ENCODE measurements around the gene BCHE.

BCHE gene

DNA sequence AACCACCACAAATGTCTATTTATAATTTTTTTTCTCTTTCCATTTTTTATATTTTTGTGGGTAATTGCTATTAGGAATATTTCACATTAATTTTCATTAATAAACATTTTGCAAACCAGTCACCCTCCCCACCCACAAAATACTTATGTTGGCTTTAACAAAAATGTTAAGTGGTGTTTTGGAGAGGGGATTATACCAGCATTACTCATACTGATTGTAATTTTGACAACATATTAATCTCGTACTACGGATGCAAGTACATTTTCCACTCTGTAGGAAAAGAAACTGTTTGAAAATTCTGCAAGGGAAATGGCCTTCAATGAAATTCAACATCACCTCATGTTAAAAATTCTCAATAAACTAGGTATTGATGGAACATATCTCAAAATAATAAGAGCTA, 58.3 kb downstream of the BCHE start:
- no peak for DNase-seq
- no peaks in the 10 kb centered on the region for H3K9me3 ChIP-seq
- H3K4me1 ChIP-seq, result no peaks in the 10 kb centered on the region
- no peak overlapping the region for H3K4me3 ChIP-seq (ENCODE audit: low read depth, low read length)
- H3K36me3 ChIP-seq, result peaks cover 6% of the 10 kb centered on the region
- no peaks in the 10 kb centered on the region for H3K27me3 ChIP-seq
- TF ChIP-seq, protein P1, sequence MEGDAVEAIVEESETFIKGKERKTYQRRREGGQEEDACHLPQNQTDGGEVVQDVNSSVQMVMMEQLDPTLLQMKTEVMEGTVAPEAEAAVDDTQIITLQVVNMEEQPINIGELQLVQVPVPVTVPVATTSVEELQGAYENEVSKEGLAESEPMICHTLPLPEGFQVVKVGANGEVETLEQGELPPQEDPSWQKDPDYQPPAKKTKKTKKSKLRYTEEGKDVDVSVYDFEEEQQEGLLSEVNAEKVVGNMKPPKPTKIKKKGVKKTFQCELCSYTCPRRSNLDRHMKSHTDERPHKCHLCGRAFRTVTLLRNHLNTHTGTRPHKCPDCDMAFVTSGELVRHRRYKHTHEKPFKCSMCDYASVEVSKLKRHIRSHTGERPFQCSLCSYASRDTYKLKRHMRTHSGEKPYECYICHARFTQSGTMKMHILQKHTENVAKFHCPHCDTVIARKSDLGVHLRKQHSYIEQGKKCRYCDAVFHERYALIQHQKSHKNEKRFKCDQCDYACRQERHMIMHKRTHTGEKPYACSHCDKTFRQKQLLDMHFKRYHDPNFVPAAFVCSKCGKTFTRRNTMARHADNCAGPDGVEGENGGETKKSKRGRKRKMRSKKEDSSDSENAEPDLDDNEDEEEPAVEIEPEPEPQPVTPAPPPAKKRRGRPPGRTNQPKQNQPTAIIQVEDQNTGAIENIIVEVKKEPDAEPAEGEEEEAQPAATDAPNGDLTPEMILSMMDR (IDR thresholded peaks at IDR 0.05; ENCODE audit: low read depth, low read length), result no peak

- Histone ChIP-seq H3K36me3 (peaks cover 6% of the 10 kb centered on the region), H3K27me3 (no peaks in the 10 kb centered on the region), H3K4me1 (no peaks in the 10 kb centered on the region), H3K9me3 (no peaks in the 10 kb centered on the region), H3K4me3 (ENCODE audit: low read depth, low read length) (no peak overlapping the region)
- no peak for DNase-seq
- TF ChIP-seq, protein P1 (IDR thresholded peaks at IDR 0.05; ENCODE audit: low read depth, low read length), result no peak
These were observed 58.8 kb downstream of the BCHE start for GRCh38 chr3:165778456-165778855.

GRCh38 chr3:165775824-165776223, 61.4 kb downstream of the BCHE start:
- Histone ChIP-seq H3K27me3 (no peaks in the 10 kb centered on the region), H3K4me3 (ENCODE audit: low read depth, low read length) (no peak overlapping the region), H3K36me3 (peaks cover 4% of the 10 kb centered on the region), H3K4me1 (no peaks in the 10 kb centered on the region), H3K9me3 (no peaks in the 10 kb centered on the region)
- no peak for DNase-seq
- TF ChIP-seq, protein P1 (IDR thresholded peaks at IDR 0.05; ENCODE audit: low read depth, low read length), result no peak

- TF ChIP-seq, protein P1 (IDR thresholded peaks at IDR 0.05; ENCODE audit: low read depth, low read length), result no peak
- no peaks in the 10 kb centered on the region for H3K9me3 ChIP-seq
- no peak for DNase-seq
These were observed 66.4 kb downstream of the BCHE start for GRCh38 chr3:165770781-165771180.

DNA sequence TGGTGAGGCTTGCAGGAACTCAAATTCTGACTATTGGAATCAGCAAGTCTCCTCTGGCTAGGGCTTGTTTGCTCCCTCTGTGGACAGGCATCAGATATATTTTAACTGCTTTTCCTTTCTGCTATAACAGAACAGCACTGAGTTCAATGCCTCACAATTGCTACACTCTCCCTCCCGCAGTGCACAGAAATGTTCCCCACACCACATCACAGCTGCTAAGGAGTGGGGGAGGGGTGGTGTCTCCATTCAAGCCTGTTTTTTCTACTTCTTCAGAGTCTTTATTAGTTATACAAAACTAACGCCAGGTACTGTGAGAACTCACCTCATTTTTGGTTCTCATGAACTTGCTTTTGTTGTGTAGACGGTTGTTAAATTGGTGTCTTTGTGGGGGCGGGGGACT, 68.5 kb downstream of the BCHE start:
- TF ChIP-seq, protein P1 (IDR thresholded peaks at IDR 0.05; ENCODE audit: low read depth, low read length), result no peak
- H3K4me3 ChIP-seq (ENCODE audit: low read depth, low read length), result no peak overlapping the region
- no peaks in the 10 kb centered on the region for H3K9me3 ChIP-seq
- H3K36me3 ChIP-seq, result peaks cover 3% of the 10 kb centered on the region; the same call in 1 of the 2 replicates
- no peaks in the 10 kb centered on the region for H3K4me1 ChIP-seq
- H3K27me3 ChIP-seq, result no peaks in the 10 kb centered on the region
- DNase-seq, result no peak

More at GRCh38 chr3:165770781-165771180, 66.4 kb downstream of the BCHE start:
- no peaks in the 10 kb centered on the region for H3K27me3 ChIP-seq
- H3K36me3 ChIP-seq, result peaks cover 3% of the 10 kb centered on the region
- no peak overlapping the region for H3K4me3 ChIP-seq (ENCODE audit: low read depth, low read length)
- H3K4me1 ChIP-seq, result no peaks in the 10 kb centered on the region

- no peak for DNase-seq
These were observed 78.2 kb downstream of the BCHE start for GRCh38 chr3:165759041-165759440.

More at GRCh38 chr3:165759041-165759440, 78.2 kb downstream of the BCHE start:
- TF ChIP-seq, protein P1 (IDR thresholded peaks at IDR 0.05; ENCODE audit: low read depth, low read length), result no peak
- no peaks in the 10 kb centered on the region for H3K4me1 ChIP-seq
- H3K4me3 ChIP-seq (ENCODE audit: low read depth, low read length), result no peak overlapping the region
- H3K27me3 ChIP-seq, result no peaks in the 10 kb centered on the region
- no peaks in the 10 kb centered on the region for H3K36me3 ChIP-seq
- no peaks in the 10 kb centered on the region for H3K9me3 ChIP-seq
